PC-9 (cell line): ENCODE results near the gene RPA3. TPM values are rescaled to one million over a fixed set of nuclear protein-coding genes. Genes with fewer than 3 reads are reported as not detected.

Experiments used
- BruUV-seq: library from RNA; stranded (reverse); fragments of 400-500 nt; replicated peaks from 2 replicates; lab custom pipeline; 2021; lab: Mats Ljungman, UMichigan
- CTCF ChIA-PET: fragments of 300-600 bp; sonication (Branson Sonifier 250); formaldehyde crosslinking; loops from one replicate; lab custom pipeline; 2022; ENCODE audit warnings: antibody characterized with exemption; lab: Charles Lee
- POLR2A ChIA-PET: fragments of 300-600 bp; sonication (Branson Sonifier 250); formaldehyde crosslinking; loops from one replicate; lab custom pipeline; 2022; ENCODE audit warnings: antibody characterized with exemption; ENCODE audit not compliant: unreplicated experiment; lab: Charles Lee
- DNase-seq, 2 experiments: peaks; one replicate each; pipeline versions ENCODE4 v3.0.0 to v3.0.0-alpha.2; 2015 to 2022; ENCODE audit warnings: mixed read lengths in 1 of 2
- H2AFZ ChIP-seq: fragments of 200-600 bp; sonication (generic); 2 replicates; pipeline ENCODE4 v1.8.1; 2017; ENCODE audit warnings: antibody characterized with exemption
- H3F3A ChIP-seq: fragments of 200-600 bp; sonication (generic); 2 replicates; pipeline ENCODE4 v1.8.1; 2017; ENCODE audit warnings: antibody characterized with exemption, mild to moderate bottlenecking, low read depth; ENCODE audit not compliant: insufficient read depth
- H3K27ac ChIP-seq: fragments of 200-600 bp; sonication (generic); 2 replicates; pipeline ENCODE4 v1.6.1; 2016; ENCODE audit warnings: mixed run types
- H3K27me3 ChIP-seq: fragments of 200-600 bp; sonication (generic); 2 replicates; pipeline ENCODE4 v1.6.1; 2016; ENCODE audit warnings: low read depth, mixed run types; ENCODE audit not compliant: insufficient read depth
- H3K36me3 ChIP-seq: fragments of 200-600 bp; sonication (generic); 2 replicates; pipeline ENCODE4 v1.6.1; 2016; ENCODE audit warnings: low read depth, mixed run types
- H3K4me1 ChIP-seq: fragments of 200-600 bp; sonication (generic); replicated peaks from 2 replicates; pipeline ENCODE4 v1.6.1; 2016; ENCODE audit warnings: mixed run types; ENCODE audit not compliant: insufficient read depth
- H3K4me2 ChIP-seq: fragments of 200-600 bp; sonication (generic); 2 replicates; pipeline ENCODE4 v1.6.1; 2017; ENCODE audit warnings: mixed run types
- H3K4me3 ChIP-seq: fragments of 200-600 bp; sonication (generic); 2 replicates; pipeline ENCODE4 v1.6.1; 2016; ENCODE audit warnings: mixed run types
- H3K79me2 ChIP-seq: fragments of 200-600 bp; sonication (generic); 2 replicates; pipeline ENCODE4 v1.6.1; 2017; ENCODE audit warnings: low read depth, mixed run types
- H3K9me2 ChIP-seq: fragments of 200-600 bp; sonication (generic); 2 replicates; pipeline ENCODE4 v1.8.1; 2017; ENCODE audit warnings: mild to moderate bottlenecking; ENCODE audit not compliant: insufficient read depth
- H3K9me3 ChIP-seq: fragments of 200-600 bp; sonication (generic); 2 replicates; pipeline ENCODE4 v1.8.1; 2016; ENCODE audit warnings: low read depth; ENCODE audit not compliant: insufficient read depth
- H4K20me1 ChIP-seq: fragments of 200-600 bp; sonication (generic); 2 replicates; pipeline ENCODE4 v1.8.1; 2017; ENCODE audit not compliant: insufficient read depth
- CTCF ChIP-seq: fragments of 200-600 bp; sonication (generic); conservative IDR thresholded peaks from 2 replicates; pipeline ENCODE4 v1.6.1; 2017; ENCODE audit warnings: mixed run types, antibody characterized with exemption, mild to moderate bottlenecking, moderate library complexity
- EZH2 ChIP-seq: fragments of 200-600 bp; sonication (generic); IDR thresholded peaks from 2 replicates; pipeline ENCODE4 v1.8.0; 2017; ENCODE audit warnings: antibody characterized with exemption, low read depth
- intact Hi-C: fragments of 100-400 bp; cut with micrococcal nuclease; formaldehyde crosslinking; loops from one replicate; pipeline ENCODE4 v1.10.0; 2022; ENCODE audit not compliant: unreplicated experiment
- total RNA-seq: library from RNA; stranded (reverse); gene quantifications from 2 replicates; pipeline ENCODE4 v1.2.3, GENCODE V29; 2021

The RPA3 gene
- total RNA-seq, 1 experiment from 2014 or later: 166 TPM

- TF ChIP-seq EZH2 (no peak), CTCF (no peak)
- Histone ChIP-seq H3F3A (no peaks in the 10 kb centered on the region), H3K79me2 (no peaks in the 10 kb centered on the region), H3K9me3 (no peaks in the 10 kb centered on the region), H3K4me3 (no peak overlapping the region), H4K20me1 (no peaks in the 10 kb centered on the region; the same call in 1 of the 2 replicates), H3K4me1 (no peaks in the 10 kb centered on the region), H3K27me3 (no peaks in the 10 kb centered on the region), H2AFZ (no peak overlapping the region), H3K4me2 (no peak overlapping the region), H3K36me3 (no peaks in the 10 kb centered on the region), H3K9me2 (no peaks in the 10 kb centered on the region), H3K27ac (no peak overlapping the region)
- CTCF ChIA-PET: no interaction called here
- POLR2A ChIA-PET: no interaction called here
- intact Hi-C loops: no loop called here
- no peak for DNase-seq
- BruUV-seq: no TSS peak
Measured at GRCh38 chr7:7705318-7705717, 13.1 kb downstream of the RPA3 start.

GRCh38 chr7:7704867-7705266, 13.5 kb downstream of the RPA3 start:
- no peak overlapping the region for H3K4me3 ChIP-seq
- no peak overlapping the region for H3K27ac ChIP-seq
- ChIA-PET CTCF (no interaction called here), POLR2A (no interaction called here)
- H3K4me2 ChIP-seq: no peak overlapping the region
- no peaks in the 10 kb centered on the region for H3K79me2 ChIP-seq
- no peaks in the 10 kb centered on the region for H3K4me1 ChIP-seq
- no peak overlapping the region for H2AFZ ChIP-seq
- H3F3A ChIP-seq: no peaks in the 10 kb centered on the region
- H4K20me1 ChIP-seq: no peaks in the 10 kb centered on the region; the same call in 1 of the 2 replicates
- BruUV-seq: no TSS peak
- TF ChIP-seq CTCF (no peak), EZH2 (no peak)
- no peaks in the 10 kb centered on the region for H3K9me3 ChIP-seq
- no peak for DNase-seq
- no peaks in the 10 kb centered on the region for H3K36me3 ChIP-seq
- H3K9me2 ChIP-seq: no peaks in the 10 kb centered on the region
- intact Hi-C loops: no loop called here
- H3K27me3 ChIP-seq: no peaks in the 10 kb centered on the region

GRCh38 chr7:7703427-7703826, 15.0 kb downstream of the RPA3 start:
- Histone ChIP-seq H4K20me1 (no peaks in the 10 kb centered on the region; the same call in 1 of the 2 replicates), H2AFZ (no peak overlapping the region), H3K9me2 (no peaks in the 10 kb centered on the region), H3K27me3 (no peaks in the 10 kb centered on the region), H3K9me3 (no peaks in the 10 kb centered on the region), H3K36me3 (no peaks in the 10 kb centered on the region), H3K79me2 (no peaks in the 10 kb centered on the region), H3K4me2 (no peak overlapping the region), H3K4me1 (no peaks in the 10 kb centered on the region), H3K27ac (no peak overlapping the region), H3F3A (no peaks in the 10 kb centered on the region), H3K4me3 (no peak overlapping the region)
- ChIA-PET POLR2A (no interaction called here), CTCF (no interaction called here)
- no peak for DNase-seq
- BruUV-seq: no TSS peak
- intact Hi-C loops: no loop called here
- TF ChIP-seq CTCF (no peak), EZH2 (no peak)
